Natural killer cell (primary cell): ENCODE data around the gene PIGO. TPM values are rescaled to one million over a fixed set of nuclear protein-coding genes. Genes with fewer than 3 reads are reported as not detected.

ENCODE experiments used
- ATAC-seq, 3 donors: fragments of 150-1000 bp in 2 of 3; fragments of 200-7000 bp in 1 of 3; cut with Tn5 transposase; 1 replicate in 1 of 3; 2 replicates in 2 of 3; pipeline ENCODE4 v1.10.0; 2021; ENCODE audit warnings: mild to moderate bottlenecking in 2 of 3, moderate library complexity in 2 of 3
- DNase-seq, 2 donors: peaks; one replicate each; pipeline versions ENCODE4 v3.0.0 to v3.0.0-alpha.2; 2013 to 2021; ENCODE audit warnings: mixed read lengths in 1 of 2
- H3K27ac ChIP-seq: one replicate; pipeline ENCODE4 v1.5.1; 2013; ENCODE audit warnings: mild to moderate bottlenecking, low read length
- H3K27me3 ChIP-seq: one replicate; pipeline ENCODE4 v1.6.1; 2013; ENCODE audit warnings: low read length; ENCODE audit not compliant: control insufficient read depth, insufficient read depth
- H3K36me3 ChIP-seq: one replicate; pipeline ENCODE4 v1.6.1; 2013; ENCODE audit warnings: low read length; ENCODE audit not compliant: control insufficient read depth, insufficient read depth
- H3K4me1 ChIP-seq: one replicate; pipeline ENCODE4 v1.6.1; 2013; ENCODE audit warnings: low read length; ENCODE audit not compliant: control insufficient read depth, insufficient read depth
- H3K4me3 ChIP-seq: one replicate; pipeline ENCODE4 v1.5.1; 2013; ENCODE audit warnings: low read length
- H3K9me3 ChIP-seq: one replicate; pipeline ENCODE4 v1.6.1; 2013; ENCODE audit warnings: low read length; ENCODE audit not compliant: control insufficient read depth, insufficient read depth
- H3K27ac Mint-ChIP-seq, 2 donors: one replicate each; pipeline ENCODE4 v1.8.0; 2022; ENCODE audit warnings: mild to moderate bottlenecking in 2 of 2, mixed read lengths in 2 of 2, moderate library complexity in 1 of 2
- H3K27me3 Mint-ChIP-seq, 2 donors: one replicate each; pipeline ENCODE4 v1.8.0; 2022; ENCODE audit warnings: low read depth in 2 of 2, mixed read lengths in 2 of 2
- H3K36me3 Mint-ChIP-seq: one replicate; pipeline ENCODE4 v1.8.0; 2022; ENCODE audit warnings: mixed read lengths
- H3K4me1 Mint-ChIP-seq, 2 donors: one replicate each; pipeline ENCODE4 v1.8.0; 2022; ENCODE audit warnings: mixed read lengths in 2 of 2
- H3K4me3 Mint-ChIP-seq: one replicate; pipeline ENCODE4 v1.8.0; 2022; ENCODE audit warnings: mild to moderate bottlenecking, moderate library complexity, mixed read lengths
- H3K9me3 Mint-ChIP-seq, 2 donors: one replicate each; pipeline ENCODE4 v1.8.0; 2022; ENCODE audit warnings: mixed read lengths in 2 of 2
- CTCF ChIP-seq: fragments of 200-600 bp; IDR thresholded peaks from one replicate; pipeline ENCODE4 v1.8.0; 2022; ENCODE audit warnings: antibody characterized with exemption
- WGBS: methylation state at CpG from one replicate; pipeline ENCODE4 v1.1.7; 2013; ENCODE audit warnings: missing lambda C conversion rate; ENCODE audit not compliant: insufficient coverage; 5-methylcytosine and 5-hydroxymethylcytosine counted together
- intact Hi-C: fragments of 100-400 bp; cut with micrococcal nuclease; formaldehyde crosslinking; loops from one replicate; pipeline ENCODE4 v1.14.2; 2022
- total RNA-seq, 4 donors: library from RNA; stranded (reverse); fragments of 120-200 nt in 1 of 4; gene quantifications; one replicate each; pipeline versions ENCODE4 v1.2.3 to v1.2.4, GENCODE V29; 2013 to 2022

PIGO gene
- total RNA-seq, 3 donors from 2014 or later (not counting 1 experiment from before 2014, with no cell fraction given): 23.6 to 28.2 (median 27.7) TPM

DNA sequence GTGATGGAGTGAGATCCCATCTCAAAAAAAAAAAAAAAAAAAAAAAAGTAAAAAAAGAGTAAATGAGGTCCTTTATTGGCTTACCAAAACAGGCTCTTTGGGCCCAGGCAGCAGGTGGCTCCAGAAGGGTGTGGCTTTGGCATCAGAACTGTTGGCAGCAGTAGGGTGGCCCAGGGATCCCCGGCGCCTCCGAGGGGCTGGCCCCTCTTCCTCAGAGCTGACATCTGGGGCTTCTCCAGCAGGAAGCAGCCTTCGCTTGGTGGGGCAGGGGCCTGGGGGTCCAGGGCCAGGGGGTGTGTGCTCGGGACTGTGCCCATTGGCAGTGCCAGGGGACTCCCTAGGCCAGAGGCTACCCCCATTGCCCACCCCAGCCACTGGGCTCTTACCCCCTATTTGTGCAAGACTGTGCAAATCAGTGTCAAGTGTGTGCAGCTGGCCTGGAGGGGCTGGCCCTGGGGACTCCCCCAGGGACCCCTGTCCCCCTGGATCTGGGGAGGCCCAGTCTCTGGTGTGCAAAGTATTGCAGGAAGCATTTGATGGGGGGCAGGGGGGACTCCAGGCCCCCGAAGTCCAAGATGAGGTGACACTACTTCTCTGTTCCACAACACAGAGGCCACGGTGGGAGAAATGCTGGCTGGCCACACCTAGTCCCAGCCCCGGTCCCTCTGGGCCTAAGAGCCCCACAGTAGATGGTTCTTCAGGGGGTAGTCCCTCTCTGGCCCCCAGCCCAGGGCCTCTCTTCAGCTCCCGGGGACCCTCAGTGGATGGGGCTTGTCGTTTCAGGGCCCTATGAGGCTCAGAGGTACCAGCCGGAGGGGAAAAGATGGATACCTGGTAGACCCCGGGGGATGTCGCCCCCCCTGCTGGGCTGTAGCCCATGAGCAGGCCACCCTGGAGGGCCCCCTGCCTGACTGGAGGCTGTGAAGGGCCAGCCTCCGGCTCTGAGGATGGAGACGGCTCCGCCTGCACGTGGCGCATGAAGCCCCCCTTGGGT is 11.2 kb upstream of the PIGO start:
- no peaks in the 10 kb centered on the region for H3K27me3 Mint-ChIP-seq
- H3K36me3 Mint-ChIP-seq: no peaks in the 10 kb centered on the region
- peak overlapping the region; percentile 14 to 97 for H3K27ac Mint-ChIP-seq
- H3K4me1 Mint-ChIP-seq: peaks cover 44 to 54% of the 10 kb centered on the region in 2 donors
- no peak overlapping the region for H3K4me3 Mint-ChIP-seq
- H3K9me3 Mint-ChIP-seq: no peaks in the 10 kb centered on the region
- H3K27me3 ChIP-seq: no peaks in the 10 kb centered on the region
- DNase-seq: no peak
- H3K36me3 ChIP-seq: peaks cover 39% of the 10 kb centered on the region
- ATAC-seq: no peak
- no peak for TF ChIP-seq CTCF
- 87% methylated on average over 18 of the region's 18 CpGs for WGBS
- peaks cover 35% of the 10 kb centered on the region for H3K4me1 ChIP-seq
- no peak overlapping the region for H3K4me3 ChIP-seq
- no peaks in the 10 kb centered on the region for H3K9me3 ChIP-seq
- no peak overlapping the region for H3K27ac ChIP-seq
- intact Hi-C loops: no loop called here

GRCh38 chr9:35106343-35106730 is 9.9 kb upstream of the PIGO start:
- Mint-ChIP-seq H3K4me3 (no peak overlapping the region), H3K27ac (peak overlapping the region in 1 of 2 donors; percentile 42), H3K4me1 (peaks cover 46 to 50% of the 10 kb centered on the region in 2 donors), H3K36me3 (no peaks in the 10 kb centered on the region), H3K27me3 (no peaks in the 10 kb centered on the region), H3K9me3 (no peaks in the 10 kb centered on the region)
- ATAC-seq (no peak), DNase-seq (no peak)
- intact Hi-C loops: no loop called here
- Histone ChIP-seq H3K27me3 (no peaks in the 10 kb centered on the region), H3K4me3 (no peak overlapping the region), H3K9me3 (no peaks in the 10 kb centered on the region), H3K36me3 (peaks cover 41% of the 10 kb centered on the region), H3K27ac (no peak overlapping the region), H3K4me1 (peaks cover 33% of the 10 kb centered on the region)
- WGBS: 100% methylated on average over 3 of the region's 7 CpGs
- TF ChIP-seq CTCF: no peak

- no peaks in the 10 kb centered on the region for H3K9me3 ChIP-seq
- peaks cover 49 to 50% of the 10 kb centered on the region in 2 donors for H3K4me1 Mint-ChIP-seq
- H3K4me1 ChIP-seq: peaks cover 28% of the 10 kb centered on the region
- TF ChIP-seq CTCF: no peak
- no peak for DNase-seq
- H3K9me3 Mint-ChIP-seq: no peaks in the 10 kb centered on the region
- peaks cover 41% of the 10 kb centered on the region for H3K36me3 ChIP-seq
- intact Hi-C loops: no loop called here
- no peak overlapping the region for H3K4me3 ChIP-seq
- peak overlapping the region in 1 of 2 donors; percentile 94 for H3K27ac Mint-ChIP-seq
- no peak for ATAC-seq
- H3K27me3 ChIP-seq: no peaks in the 10 kb centered on the region
- H3K36me3 Mint-ChIP-seq: no peaks in the 10 kb centered on the region
- 98% methylated on average over 12 of the region's 13 CpGs for WGBS
- H3K4me3 Mint-ChIP-seq: no peak overlapping the region
- H3K27ac ChIP-seq: no peak overlapping the region
- no peaks in the 10 kb centered on the region for H3K27me3 Mint-ChIP-seq
These were observed 9.4 kb upstream of the PIGO start for GRCh38 chr9:35105571-35106342.
